Measurements from ENCODE around the gene DMXL2. TPM values are rescaled to one million over a fixed set of nuclear protein-coding genes. Genes with fewer than 3 reads are reported as not detected.

Gene DMXL2
- total and polyA plus RNA-seq, 10 donors, result 11.1 to 140 (median 66.4) TPM

GRCh38 chr15:51484781-51485180 lies 137.8 kb downstream of the DMXL2 start:
- no peak for DNase-seq
- Histone ChIP-seq H3K27me3 (replicated peaks in 1 of 7) (no peaks in the 10 kb centered on the region), H3K36me3 (peaks cover 0 to 90% (median 25%) of the 10 kb centered on the region in 6 donors), H3K9me3 (peaks cover 0 to 50% (median 40%) of the 10 kb centered on the region in 8 donors), H3K4me1 (no peaks in the 10 kb centered on the region), H3K4me3 (no peak overlapping the region), H3K27ac (no peak overlapping the region)
- intact Hi-C loops (cut with DNase I; ENCODE audit: low total_unique reads), result no loop called here
- no peak for TF ChIP-seq POLR2A (IDR thresholded peaks at IDR 0.05)
- no peak for TF ChIP-seq CTCF (IDR thresholded peaks at IDR 0.05 in 8 of 11, conservative IDR thresholded peaks at IDR 0.05 in 3 of 11)
- TF ChIP-seq POLR2AphosphoS5 (IDR thresholded peaks at IDR 0.05), result no peak
- WGBS, 5 donors, result 85 to 98% (median 93%) methylated on average over 1 of the region's 1 CpG

DNA sequence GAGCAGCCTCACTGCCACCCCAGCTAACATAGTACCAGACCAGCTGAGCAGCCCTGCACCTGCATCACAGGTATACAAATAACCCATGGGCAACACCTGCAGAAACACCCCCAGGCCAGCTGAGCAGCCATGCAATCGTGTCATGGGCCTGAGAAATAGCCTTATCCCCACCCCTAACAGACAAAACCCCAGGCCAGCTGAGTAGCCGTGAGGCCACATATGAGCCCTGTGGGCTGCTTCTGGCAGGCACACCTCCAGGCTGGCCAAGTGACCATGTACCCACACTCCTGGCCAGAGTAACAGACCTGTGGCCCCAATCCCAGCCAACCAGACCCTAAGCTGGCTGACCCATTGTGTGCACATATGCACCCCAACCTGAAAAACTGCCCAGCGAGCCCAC lies 138.6 kb downstream of the DMXL2 start:
- Histone ChIP-seq H3K4me1 (no peaks in the 10 kb centered on the region), H3K27me3 (replicated peaks in 1 of 7) (no peaks in the 10 kb centered on the region), H3K27ac (no peak overlapping the region), H3K36me3 (peaks cover 0 to 90% (median 25%) of the 10 kb centered on the region in 6 donors), H3K4me3 (no peak overlapping the region), H3K9me3 (peaks cover 0 to 50% (median 40%) of the 10 kb centered on the region in 8 donors)
- no peak for DNase-seq
- 96 to 100% (median 97%) methylated on average over 2 to 3 of the region's 3 CpGs for WGBS, 5 donors
- intact Hi-C loops (cut with DNase I; ENCODE audit: low total_unique reads), result no loop called here
- TF ChIP-seq POLR2A (IDR thresholded peaks at IDR 0.05) (no peak), CTCF (IDR thresholded peaks at IDR 0.05 in 8 of 11, conservative IDR thresholded peaks at IDR 0.05 in 3 of 11) (no peak), POLR2AphosphoS5 (IDR thresholded peaks at IDR 0.05) (no peak)

DNA sequence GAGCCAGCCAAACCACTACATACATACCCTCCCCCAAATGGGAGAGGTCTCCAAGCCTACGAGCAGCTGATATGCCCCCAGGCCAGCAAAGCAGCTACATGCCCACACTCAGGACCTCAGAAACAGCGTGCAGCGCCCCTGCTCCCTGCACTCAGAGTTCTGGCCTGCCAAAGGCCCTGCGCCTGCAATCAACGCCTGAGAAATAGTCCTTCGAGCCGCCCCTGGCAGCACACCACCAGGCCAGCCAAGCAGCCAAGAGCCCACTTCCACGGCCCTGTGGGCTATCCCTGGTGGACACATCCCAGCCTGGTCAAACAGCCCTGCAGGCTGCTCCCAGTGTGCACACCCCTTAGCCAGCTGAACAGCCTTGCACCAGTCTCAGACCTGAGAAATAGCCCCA lies 139.1 kb downstream of the DMXL2 start:
- intact Hi-C loops (cut with DNase I; ENCODE audit: low total_unique reads), result no loop called here
- peaks cover 0 to 90% (median 24%) of the 10 kb centered on the region in 6 donors for H3K36me3 ChIP-seq
- peak; percentile 41 for DNase-seq

DNA sequence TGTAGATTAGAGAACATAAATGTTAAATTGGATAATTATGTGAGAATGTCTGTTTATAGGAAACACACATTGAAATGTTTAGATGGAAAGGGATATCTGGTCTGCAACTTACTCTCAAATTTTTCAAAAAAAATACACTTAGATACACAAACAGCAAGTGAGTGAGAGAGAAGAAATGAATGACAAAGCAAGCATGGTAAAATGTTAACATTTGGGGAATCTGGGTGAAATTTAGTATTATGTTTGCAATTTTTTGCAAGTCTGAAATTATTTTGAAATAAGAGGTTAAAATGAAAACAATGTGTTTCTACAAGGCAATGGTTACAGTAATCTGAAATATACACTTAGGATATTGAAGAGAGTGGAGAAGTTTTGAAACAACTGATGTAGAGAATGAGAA lies 146.8 kb downstream of the DMXL2 start:
- DNase-seq, result no peak
- intact Hi-C loops (cut with DNase I; ENCODE audit: low total_unique reads), result no loop called here
- H3K4me1 ChIP-seq, result no peaks in the 10 kb centered on the region
- TF ChIP-seq POLR2AphosphoS5 (IDR thresholded peaks at IDR 0.05) (no peak), CTCF (IDR thresholded peaks at IDR 0.05 in 8 of 11, conservative IDR thresholded peaks at IDR 0.05 in 3 of 11) (no peak), POLR2A (IDR thresholded peaks at IDR 0.05) (no peak)
- no peak overlapping the region for H3K4me3 ChIP-seq
- H3K36me3 ChIP-seq, result peaks cover 0 to 88% (median 4%) of the 10 kb centered on the region in 6 donors
- H3K9me3 ChIP-seq, result no peaks in the 10 kb centered on the region
- no peak overlapping the region for H3K27ac ChIP-seq
- no peaks in the 10 kb centered on the region for H3K27me3 ChIP-seq (replicated peaks in 1 of 7)

More for the DNA sequence above, 139.1 kb downstream of the DMXL2 start:
- TF ChIP-seq POLR2AphosphoS5 (IDR thresholded peaks at IDR 0.05) (no peak), CTCF (IDR thresholded peaks at IDR 0.05 in 8 of 11, conservative IDR thresholded peaks at IDR 0.05 in 3 of 11) (no peak), POLR2A (IDR thresholded peaks at IDR 0.05) (no peak)
- no peak overlapping the region for H3K4me3 ChIP-seq
- WGBS, 5 donors, result 71 to 93% (median 86%) methylated on average over 6 to 8 of the region's 8 CpGs
- no peaks in the 10 kb centered on the region for H3K4me1 ChIP-seq
- no peaks in the 10 kb centered on the region for H3K27me3 ChIP-seq (replicated peaks in 1 of 7)
- H3K27ac ChIP-seq, result no peak overlapping the region
- peaks cover 0 to 50% (median 40%) of the 10 kb centered on the region in 8 donors for H3K9me3 ChIP-seq

All from spleen (tissue), 11 donors.